MM.1S (cell line): ENCODE measurements around the gene IL1RAPL2.

Experiments
- CTCF ChIP-seq: fragments of 300-600 bp; sonication (generic); IDR thresholded peaks from 2 replicates; pipeline ENCODE4 v1.5.1; 2016; ENCODE audit warnings: antibody characterized with exemption, low read length, mixed read lengths
- EZH2 ChIP-seq: fragments of 300-600 bp; sonication (generic); optimal IDR thresholded peaks from 2 replicates; pipeline ENCODE3; 2017; ENCODE audit warnings: low read depth, mild to moderate bottlenecking, antibody characterized with exemption, low read length, mixed read lengths

- TF ChIP-seq CTCF (no peak), EZH2 (no peak)
These were observed 1192.8 kb downstream of the IL1RAPL2 start for GRCh38 chrX:105758754-105759153.
